K562 (cell line): ENCODE data around the gene RPF1. TPM values are rescaled to one million over a fixed set of nuclear protein-coding genes. Genes with fewer than 3 reads are reported as not detected.

ENCODE experiments used
- CC2D1A ChIP-seq: fragments of 450-650 bp; IDR thresholded peaks from 2 replicates; pipeline ENCODE4 v1.6.1; 2017; ENCODE audit warnings: mild to moderate bottlenecking
- CEBPB ChIP-seq: fragments of 450-650 bp; IDR thresholded peaks from 2 replicates; pipeline ENCODE4 v1.6.1; 2016; ENCODE audit warnings: missing genetic modification characterization, missing compliant biosample characterization
- EHMT2 ChIP-seq: fragments of 450-650 bp; IDR thresholded peaks from 2 replicates; pipeline ENCODE4 v1.6.1; 2018; ENCODE audit warnings: antibody characterized with exemption
- MYBL2 ChIP-seq, 2 experiments: fragments of 450-650 bp in 1 of 2; sonication (generic) in 1 of 2; formaldehyde crosslinking in 1 of 2; IDR thresholded peaks; 2 replicates each; pipeline versions ENCODE4 v1.6.1 to v1.8.1; 2017 to 2022; ENCODE audit warnings: borderline replicate concordance in 1 of 2, inconsistent platforms in 1 of 2, low read depth in 1 of 2, mild to moderate bottlenecking in 1 of 2, missing genetic modification reagents in 1 of 2, moderate library complexity in 1 of 2
- PHB2 ChIP-seq: fragments of 450-650 bp; IDR thresholded peaks from 2 replicates; pipeline ENCODE4 v1.6.1; 2017; ENCODE audit warnings: low read depth
- SUPT5H ChIP-seq: fragments of 450-650 bp; IDR thresholded peaks from 2 replicates; pipeline ENCODE4 v1.6.1; 2016
- TCF7 ChIP-seq: sonication (generic); IDR thresholded peaks from 2 replicates; pipeline ENCODE4 v1.6.1; 2016; ENCODE audit warnings: antibody characterized with exemption, borderline replicate concordance
- ZFP30 ChIP-seq: fragments of 250-450 bp; sonication (Bioruptor Pico); IDR thresholded peaks from 2 replicates; pipeline ENCODE4 v1.8.0; 2022; ENCODE audit warnings: moderate library complexity, mild to moderate bottlenecking, inconsistent platforms, borderline replicate concordance
- ZHX1 ChIP-seq: fragments of 150-350 bp; conservative IDR thresholded peaks from 2 replicates; pipeline ENCODE4 v1.6.1; 2014; ENCODE audit warnings: low read length
- ZSCAN32 ChIP-seq: fragments of 450-650 bp; formaldehyde crosslinking; IDR thresholded peaks from 2 replicates; pipeline ENCODE4 v1.4.0; 2020; ENCODE audit warnings: mild to moderate bottlenecking, moderate library complexity
- polyA plus RNA-seq, 8 experiments: library from polyadenylated mRNA; depleted of rRNA in 4 of 8; stranded (reverse) in 5 of 8; unstranded in 3 of 8; fragments of >200 nt; fragmentation: Nextera tagmentation in 2 of 8; fragmentation: Illumina TruSeq in 1 of 8; extraction: Ambion mirVana in 2 of 8; extraction: Trizol in 1 of 8; gene quantifications; 2 replicates each; pipeline versions ENCODE4 v1.2.1 to v1.2.3, GENCODE V29; 2011 to 2014; ENCODE audit warnings: inconsistent platforms in 1 of 8, missing spikeins in 1 of 8
- total RNA-seq, 7 experiments: library from RNA; depleted of rRNA in 6 of 7; stranded (reverse); fragments of >200 nt in 6 of 7; fragmentation: Illumina TruSeq in 2 of 7; extraction: Trizol in 2 of 7; gene quantifications; 2 replicates each; pipeline versions ENCODE4 v1.2.1 to v1.2.3, GENCODE V29; 2011 to 2021; ENCODE audit warnings: low replicate concordance in 1 of 7
- TF ChIP-seq, protein P1 (sequence below): fragments of 450-650 bp; IDR thresholded peaks from 2 replicates; pipeline ENCODE4 v1.6.1; 2016; ENCODE audit warnings: mild to moderate bottlenecking
- TF ChIP-seq, protein P2 (sequence below): fragments of 250-450 bp; sonication (Bioruptor Pico); IDR thresholded peaks from 2 replicates; pipeline ENCODE4 v1.5.0; 2020; ENCODE audit warnings: mild to moderate bottlenecking, borderline replicate concordance
- TF ChIP-seq, protein P3 (sequence below): fragments of 250-450 bp; sonication (Bioruptor Pico); IDR thresholded peaks from 2 replicates; pipeline ENCODE4 v1.6.1; 2021; ENCODE audit warnings: mild to moderate bottlenecking
- TF ChIP-seq, protein P4 (sequence below): fragments of 200-800 bp; sonication (Bioruptor generic); IDR thresholded peaks from 2 replicates; pipeline ENCODE4 v1.6.1; 2016; ENCODE audit warnings: missing genetic modification characterization, missing compliant biosample characterization

Gene RPF1
- total and polyA plus RNA-seq, 9 of the 15 experiments (the other 6 are each of a cell fraction or from before 2014, with no cell fraction given), result 52.4 to 156 (median 90.2) TPM

DNA sequence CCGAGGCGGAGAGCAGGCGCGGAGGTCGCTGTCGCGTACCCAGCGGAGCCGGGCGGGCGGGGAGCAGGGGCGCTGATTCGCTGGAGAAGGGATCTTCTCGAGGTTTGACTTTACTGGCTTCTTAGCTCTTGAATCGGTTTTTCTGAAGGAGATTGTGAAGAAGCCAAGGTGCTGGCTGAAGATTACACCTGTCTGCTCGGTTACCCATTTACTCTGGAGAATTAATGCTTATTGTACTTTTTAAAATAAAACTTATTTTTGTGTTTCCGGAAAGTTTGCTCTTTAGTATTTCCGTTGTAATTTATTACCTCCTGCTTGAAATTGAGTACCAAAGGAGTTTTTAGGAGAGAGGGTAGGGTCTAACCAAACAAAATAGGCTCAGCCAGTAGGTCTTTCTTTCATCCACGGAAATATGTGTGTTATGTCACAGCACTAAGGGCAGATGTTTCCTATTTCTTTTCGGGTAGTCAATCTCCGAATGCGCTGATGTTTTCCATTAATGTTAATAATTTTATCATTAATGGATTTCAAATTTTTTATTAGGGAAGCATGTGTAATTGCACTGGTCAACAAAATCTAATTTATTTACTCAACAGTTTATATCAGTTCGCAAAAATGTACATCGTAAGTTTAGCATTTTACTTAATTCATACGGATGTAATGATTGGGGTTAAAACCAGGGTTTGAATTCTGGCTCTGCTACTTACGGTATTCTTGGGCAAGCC, 27.8 kb downstream of the RPF1 start (continued):
- TF ChIP-seq, protein P1, sequence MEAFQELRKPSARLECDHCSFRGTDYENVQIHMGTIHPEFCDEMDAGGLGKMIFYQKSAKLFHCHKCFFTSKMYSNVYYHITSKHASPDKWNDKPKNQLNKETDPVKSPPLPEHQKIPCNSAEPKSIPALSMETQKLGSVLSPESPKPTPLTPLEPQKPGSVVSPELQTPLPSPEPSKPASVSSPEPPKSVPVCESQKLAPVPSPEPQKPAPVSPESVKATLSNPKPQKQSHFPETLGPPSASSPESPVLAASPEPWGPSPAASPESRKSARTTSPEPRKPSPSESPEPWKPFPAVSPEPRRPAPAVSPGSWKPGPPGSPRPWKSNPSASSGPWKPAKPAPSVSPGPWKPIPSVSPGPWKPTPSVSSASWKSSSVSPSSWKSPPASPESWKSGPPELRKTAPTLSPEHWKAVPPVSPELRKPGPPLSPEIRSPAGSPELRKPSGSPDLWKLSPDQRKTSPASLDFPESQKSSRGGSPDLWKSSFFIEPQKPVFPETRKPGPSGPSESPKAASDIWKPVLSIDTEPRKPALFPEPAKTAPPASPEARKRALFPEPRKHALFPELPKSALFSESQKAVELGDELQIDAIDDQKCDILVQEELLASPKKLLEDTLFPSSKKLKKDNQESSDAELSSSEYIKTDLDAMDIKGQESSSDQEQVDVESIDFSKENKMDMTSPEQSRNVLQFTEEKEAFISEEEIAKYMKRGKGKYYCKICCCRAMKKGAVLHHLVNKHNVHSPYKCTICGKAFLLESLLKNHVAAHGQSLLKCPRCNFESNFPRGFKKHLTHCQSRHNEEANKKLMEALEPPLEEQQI, result no peak
- TF ChIP-seq ZFP30 (no peak), EHMT2 (no peak), CC2D1A (peak; percentile 100), PHB2 (no peak), ZHX1 (no peak), CEBPB (no peak), MYBL2 (IDR thresholded peaks at IDR 0.05; ENCODE audit: low read depth) (peak; percentile 59), MYBL2 (CRISPR knock-in tag; IDR thresholded peaks at IDR 0.05; ENCODE audit: borderline replicate concordance) (no peak), TCF7 (no peak), SUPT5H (no peak), ZSCAN32 (CRISPR knock-in tag) (no peak)
- TF ChIP-seq, protein P2, sequence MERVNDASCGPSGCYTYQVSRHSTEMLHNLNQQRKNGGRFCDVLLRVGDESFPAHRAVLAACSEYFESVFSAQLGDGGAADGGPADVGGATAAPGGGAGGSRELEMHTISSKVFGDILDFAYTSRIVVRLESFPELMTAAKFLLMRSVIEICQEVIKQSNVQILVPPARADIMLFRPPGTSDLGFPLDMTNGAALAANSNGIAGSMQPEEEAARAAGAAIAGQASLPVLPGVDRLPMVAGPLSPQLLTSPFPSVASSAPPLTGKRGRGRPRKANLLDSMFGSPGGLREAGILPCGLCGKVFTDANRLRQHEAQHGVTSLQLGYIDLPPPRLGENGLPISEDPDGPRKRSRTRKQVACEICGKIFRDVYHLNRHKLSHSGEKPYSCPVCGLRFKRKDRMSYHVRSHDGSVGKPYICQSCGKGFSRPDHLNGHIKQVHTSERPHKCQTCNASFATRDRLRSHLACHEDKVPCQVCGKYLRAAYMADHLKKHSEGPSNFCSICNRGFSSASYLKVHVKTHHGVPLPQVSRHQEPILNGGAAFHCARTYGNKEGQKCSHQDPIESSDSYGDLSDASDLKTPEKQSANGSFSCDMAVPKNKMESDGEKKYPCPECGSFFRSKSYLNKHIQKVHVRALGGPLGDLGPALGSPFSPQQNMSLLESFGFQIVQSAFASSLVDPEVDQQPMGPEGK (CRISPR knock-in tag), result no peak
- TF ChIP-seq, protein P3, sequence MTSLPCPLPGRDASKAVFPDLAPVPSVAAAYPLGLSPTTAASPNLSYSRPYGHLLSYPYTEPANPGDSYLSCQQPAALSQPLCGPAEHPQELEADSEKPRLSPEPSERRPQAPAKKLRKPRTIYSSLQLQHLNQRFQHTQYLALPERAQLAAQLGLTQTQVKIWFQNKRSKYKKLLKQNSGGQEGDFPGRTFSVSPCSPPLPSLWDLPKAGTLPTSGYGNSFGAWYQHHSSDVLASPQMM (CRISPR knock-in tag), result no peak
- TF ChIP-seq, protein P4, sequence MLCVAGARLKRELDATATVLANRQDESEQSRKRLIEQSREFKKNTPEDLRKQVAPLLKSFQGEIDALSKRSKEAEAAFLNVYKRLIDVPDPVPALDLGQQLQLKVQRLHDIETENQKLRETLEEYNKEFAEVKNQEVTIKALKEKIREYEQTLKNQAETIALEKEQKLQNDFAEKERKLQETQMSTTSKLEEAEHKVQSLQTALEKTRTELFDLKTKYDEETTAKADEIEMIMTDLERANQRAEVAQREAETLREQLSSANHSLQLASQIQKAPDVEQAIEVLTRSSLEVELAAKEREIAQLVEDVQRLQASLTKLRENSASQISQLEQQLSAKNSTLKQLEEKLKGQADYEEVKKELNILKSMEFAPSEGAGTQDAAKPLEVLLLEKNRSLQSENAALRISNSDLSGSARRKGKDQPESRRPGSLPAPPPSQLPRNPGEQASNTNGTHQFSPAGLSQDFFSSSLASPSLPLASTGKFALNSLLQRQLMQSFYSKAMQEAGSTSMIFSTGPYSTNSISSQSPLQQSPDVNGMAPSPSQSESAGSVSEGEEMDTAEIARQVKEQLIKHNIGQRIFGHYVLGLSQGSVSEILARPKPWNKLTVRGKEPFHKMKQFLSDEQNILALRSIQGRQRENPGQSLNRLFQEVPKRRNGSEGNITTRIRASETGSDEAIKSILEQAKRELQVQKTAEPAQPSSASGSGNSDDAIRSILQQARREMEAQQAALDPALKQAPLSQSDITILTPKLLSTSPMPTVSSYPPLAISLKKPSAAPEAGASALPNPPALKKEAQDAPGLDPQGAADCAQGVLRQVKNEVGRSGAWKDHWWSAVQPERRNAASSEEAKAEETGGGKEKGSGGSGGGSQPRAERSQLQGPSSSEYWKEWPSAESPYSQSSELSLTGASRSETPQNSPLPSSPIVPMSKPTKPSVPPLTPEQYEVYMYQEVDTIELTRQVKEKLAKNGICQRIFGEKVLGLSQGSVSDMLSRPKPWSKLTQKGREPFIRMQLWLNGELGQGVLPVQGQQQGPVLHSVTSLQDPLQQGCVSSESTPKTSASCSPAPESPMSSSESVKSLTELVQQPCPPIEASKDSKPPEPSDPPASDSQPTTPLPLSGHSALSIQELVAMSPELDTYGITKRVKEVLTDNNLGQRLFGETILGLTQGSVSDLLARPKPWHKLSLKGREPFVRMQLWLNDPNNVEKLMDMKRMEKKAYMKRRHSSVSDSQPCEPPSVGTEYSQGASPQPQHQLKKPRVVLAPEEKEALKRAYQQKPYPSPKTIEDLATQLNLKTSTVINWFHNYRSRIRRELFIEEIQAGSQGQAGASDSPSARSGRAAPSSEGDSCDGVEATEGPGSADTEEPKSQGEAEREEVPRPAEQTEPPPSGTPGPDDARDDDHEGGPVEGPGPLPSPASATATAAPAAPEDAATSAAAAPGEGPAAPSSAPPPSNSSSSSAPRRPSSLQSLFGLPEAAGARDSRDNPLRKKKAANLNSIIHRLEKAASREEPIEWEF (CRISPR knock-in tag), result no peak
